ENCODE data around the gene CHAF1A. TPM values are rescaled to one million over a fixed set of nuclear protein-coding genes. Genes with fewer than 3 reads are reported as not detected.

CHAF1A gene
- total and polyA plus RNA-seq, 2 of the 8 experiments (the other 6 are each of a cell fraction or from before 2014, with no cell fraction given): 122 to 147 TPM

DNA sequence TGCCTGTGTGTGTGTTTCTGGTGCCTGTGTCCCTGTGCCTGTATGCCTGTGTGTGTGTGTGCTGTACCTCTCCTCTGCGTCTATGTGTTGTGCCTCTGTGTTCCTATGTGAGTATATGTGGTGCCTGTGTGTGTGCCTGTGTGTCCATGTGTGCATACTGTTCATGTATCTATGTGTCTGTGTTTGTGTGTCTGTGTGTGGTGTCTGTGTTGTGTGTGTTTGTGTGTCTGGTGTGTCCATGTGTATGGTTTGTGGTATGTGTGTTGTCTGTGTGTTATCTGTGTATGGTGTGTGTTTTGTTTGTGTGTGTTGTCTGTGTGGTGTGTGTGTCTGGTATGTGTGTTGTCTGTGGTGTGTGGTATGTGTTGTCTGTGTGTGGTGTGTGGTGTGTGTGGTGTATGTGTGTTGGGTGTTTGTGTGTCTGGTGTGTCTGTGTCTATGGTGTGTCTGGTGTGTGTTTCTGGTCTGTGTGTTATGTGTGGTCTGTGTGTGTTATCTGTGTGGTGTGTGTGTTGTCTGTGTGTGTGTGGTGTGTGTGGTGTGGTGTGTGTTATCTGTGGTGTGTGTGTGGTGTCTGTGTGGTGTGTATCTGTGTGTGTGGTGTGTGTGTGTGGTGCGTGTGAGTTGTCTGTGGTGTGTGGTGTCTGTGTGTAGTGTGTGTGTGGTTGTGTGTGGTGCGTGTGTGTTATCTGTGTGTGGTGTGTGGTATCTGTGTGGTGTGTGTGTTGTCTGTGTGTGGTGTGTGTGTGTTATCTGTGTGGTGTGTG lies 90.1 kb downstream of the CHAF1A start (continued):
- TF ChIP-seq, protein P1, sequence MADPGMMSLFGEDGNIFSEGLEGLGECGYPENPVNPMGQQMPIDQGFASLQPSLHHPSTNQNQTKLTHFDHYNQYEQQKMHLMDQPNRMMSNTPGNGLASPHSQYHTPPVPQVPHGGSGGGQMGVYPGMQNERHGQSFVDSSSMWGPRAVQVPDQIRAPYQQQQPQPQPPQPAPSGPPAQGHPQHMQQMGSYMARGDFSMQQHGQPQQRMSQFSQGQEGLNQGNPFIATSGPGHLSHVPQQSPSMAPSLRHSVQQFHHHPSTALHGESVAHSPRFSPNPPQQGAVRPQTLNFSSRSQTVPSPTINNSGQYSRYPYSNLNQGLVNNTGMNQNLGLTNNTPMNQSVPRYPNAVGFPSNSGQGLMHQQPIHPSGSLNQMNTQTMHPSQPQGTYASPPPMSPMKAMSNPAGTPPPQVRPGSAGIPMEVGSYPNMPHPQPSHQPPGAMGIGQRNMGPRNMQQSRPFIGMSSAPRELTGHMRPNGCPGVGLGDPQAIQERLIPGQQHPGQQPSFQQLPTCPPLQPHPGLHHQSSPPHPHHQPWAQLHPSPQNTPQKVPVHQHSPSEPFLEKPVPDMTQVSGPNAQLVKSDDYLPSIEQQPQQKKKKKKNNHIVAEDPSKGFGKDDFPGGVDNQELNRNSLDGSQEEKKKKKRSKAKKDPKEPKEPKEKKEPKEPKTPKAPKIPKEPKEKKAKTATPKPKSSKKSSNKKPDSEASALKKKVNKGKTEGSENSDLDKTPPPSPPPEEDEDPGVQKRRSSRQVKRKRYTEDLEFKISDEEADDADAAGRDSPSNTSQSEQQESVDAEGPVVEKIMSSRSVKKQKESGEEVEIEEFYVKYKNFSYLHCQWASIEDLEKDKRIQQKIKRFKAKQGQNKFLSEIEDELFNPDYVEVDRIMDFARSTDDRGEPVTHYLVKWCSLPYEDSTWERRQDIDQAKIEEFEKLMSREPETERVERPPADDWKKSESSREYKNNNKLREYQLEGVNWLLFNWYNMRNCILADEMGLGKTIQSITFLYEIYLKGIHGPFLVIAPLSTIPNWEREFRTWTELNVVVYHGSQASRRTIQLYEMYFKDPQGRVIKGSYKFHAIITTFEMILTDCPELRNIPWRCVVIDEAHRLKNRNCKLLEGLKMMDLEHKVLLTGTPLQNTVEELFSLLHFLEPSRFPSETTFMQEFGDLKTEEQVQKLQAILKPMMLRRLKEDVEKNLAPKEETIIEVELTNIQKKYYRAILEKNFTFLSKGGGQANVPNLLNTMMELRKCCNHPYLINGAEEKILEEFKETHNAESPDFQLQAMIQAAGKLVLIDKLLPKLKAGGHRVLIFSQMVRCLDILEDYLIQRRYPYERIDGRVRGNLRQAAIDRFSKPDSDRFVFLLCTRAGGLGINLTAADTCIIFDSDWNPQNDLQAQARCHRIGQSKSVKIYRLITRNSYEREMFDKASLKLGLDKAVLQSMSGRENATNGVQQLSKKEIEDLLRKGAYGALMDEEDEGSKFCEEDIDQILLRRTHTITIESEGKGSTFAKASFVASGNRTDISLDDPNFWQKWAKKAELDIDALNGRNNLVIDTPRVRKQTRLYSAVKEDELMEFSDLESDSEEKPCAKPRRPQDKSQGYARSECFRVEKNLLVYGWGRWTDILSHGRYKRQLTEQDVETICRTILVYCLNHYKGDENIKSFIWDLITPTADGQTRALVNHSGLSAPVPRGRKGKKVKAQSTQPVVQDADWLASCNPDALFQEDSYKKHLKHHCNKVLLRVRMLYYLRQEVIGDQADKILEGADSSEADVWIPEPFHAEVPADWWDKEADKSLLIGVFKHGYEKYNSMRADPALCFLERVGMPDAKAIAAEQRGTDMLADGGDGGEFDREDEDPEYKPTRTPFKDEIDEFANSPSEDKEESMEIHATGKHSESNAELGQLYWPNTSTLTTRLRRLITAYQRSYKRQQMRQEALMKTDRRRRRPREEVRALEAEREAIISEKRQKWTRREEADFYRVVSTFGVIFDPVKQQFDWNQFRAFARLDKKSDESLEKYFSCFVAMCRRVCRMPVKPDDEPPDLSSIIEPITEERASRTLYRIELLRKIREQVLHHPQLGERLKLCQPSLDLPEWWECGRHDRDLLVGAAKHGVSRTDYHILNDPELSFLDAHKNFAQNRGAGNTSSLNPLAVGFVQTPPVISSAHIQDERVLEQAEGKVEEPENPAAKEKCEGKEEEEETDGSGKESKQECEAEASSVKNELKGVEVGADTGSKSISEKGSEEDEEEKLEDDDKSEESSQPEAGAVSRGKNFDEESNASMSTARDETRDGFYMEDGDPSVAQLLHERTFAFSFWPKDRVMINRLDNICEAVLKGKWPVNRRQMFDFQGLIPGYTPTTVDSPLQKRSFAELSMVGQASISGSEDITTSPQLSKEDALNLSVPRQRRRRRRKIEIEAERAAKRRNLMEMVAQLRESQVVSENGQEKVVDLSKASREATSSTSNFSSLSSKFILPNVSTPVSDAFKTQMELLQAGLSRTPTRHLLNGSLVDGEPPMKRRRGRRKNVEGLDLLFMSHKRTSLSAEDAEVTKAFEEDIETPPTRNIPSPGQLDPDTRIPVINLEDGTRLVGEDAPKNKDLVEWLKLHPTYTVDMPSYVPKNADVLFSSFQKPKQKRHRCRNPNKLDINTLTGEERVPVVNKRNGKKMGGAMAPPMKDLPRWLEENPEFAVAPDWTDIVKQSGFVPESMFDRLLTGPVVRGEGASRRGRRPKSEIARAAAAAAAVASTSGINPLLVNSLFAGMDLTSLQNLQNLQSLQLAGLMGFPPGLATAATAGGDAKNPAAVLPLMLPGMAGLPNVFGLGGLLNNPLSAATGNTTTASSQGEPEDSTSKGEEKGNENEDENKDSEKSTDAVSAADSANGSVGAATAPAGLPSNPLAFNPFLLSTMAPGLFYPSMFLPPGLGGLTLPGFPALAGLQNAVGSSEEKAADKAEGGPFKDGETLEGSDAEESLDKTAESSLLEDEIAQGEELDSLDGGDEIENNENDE (IDR thresholded peaks at IDR 0.05; ENCODE audit: insufficient replicate concordance, low read length): no peak
- no peak for TF ChIP-seq JUN (IDR thresholded peaks at IDR 0.05; ENCODE audit: low read depth, low read length)
- TF ChIP-seq KDM4A (IDR thresholded peaks at IDR 0.05; ENCODE audit: low read depth, low read length, severe bottlenecking): no peak
- TF ChIP-seq TBP (IDR thresholded peaks at IDR 0.05; ENCODE audit: low read depth, low read length): no peak
- no peak for TF ChIP-seq CHD2 (IDR thresholded peaks at IDR 0.05; ENCODE audit: low read length)
- no peak for TF ChIP-seq RNF2 (IDR thresholded peaks at IDR 0.05; ENCODE audit: borderline replicate concordance, low read depth, low read length, missing control alignments, poor library complexity, severe bottlenecking)
- no peak for TF ChIP-seq USF2 (IDR thresholded peaks at IDR 0.05; ENCODE audit: low read length)
- TF ChIP-seq SRF (IDR thresholded peaks at IDR 0.05; ENCODE audit: low read depth, low read length): no peak
